HG03520 (cell line): ENCODE measurements around the gene METTL22.

ENCODE experiments used
- ATAC-seq: cut with Tn5 transposase; IDR thresholded peaks from one replicate; pipeline ENCODE4 v1.9.1; 2021; ENCODE audit warnings: mild to moderate bottlenecking, moderate library complexity; ENCODE audit not compliant: unreplicated experiment

Gene METTL22

DNA sequence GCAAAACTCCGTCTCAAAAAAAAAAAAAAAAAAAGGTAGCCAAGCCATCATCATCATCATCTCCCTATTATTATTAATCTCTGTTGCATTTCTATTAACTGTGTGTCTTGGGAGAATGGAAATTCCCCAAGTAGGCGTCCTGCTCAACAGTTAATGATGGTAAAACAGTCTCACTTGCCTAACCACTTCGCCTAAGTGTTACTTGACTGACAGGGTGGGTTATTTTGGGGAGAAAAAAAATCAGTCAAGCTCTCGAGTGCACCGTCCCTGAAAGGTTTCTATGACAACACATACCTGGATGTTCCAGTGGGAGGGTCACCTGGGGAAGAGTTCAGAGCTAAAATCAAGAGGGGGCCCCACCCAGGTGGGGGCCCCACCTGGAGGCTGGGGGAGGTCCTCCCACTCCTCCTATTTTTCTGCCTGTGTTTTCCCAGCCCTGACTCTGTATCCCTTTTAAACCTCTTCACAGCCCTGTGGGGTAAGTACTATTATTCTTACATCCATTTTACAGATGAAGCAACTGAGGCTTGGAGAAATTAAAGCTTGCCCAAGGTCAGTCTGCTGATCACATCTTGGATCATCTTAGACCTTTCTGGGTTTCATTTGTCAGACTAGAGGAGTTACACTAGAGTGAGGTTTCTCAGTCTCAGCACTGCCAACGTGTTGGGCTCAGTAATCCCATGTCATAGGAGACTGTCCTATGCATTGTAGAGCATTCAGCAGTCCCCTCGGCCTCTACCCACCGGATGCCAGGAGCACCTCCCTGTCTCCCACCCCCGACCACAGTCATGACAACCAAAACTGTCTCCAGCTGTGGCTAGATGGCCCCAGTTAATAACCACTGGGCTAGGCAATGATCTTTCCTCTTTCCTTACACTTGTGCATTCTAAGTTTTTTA lies 41.9 kb downstream of the METTL22 start:
- ATAC-seq: no peak

DNA sequence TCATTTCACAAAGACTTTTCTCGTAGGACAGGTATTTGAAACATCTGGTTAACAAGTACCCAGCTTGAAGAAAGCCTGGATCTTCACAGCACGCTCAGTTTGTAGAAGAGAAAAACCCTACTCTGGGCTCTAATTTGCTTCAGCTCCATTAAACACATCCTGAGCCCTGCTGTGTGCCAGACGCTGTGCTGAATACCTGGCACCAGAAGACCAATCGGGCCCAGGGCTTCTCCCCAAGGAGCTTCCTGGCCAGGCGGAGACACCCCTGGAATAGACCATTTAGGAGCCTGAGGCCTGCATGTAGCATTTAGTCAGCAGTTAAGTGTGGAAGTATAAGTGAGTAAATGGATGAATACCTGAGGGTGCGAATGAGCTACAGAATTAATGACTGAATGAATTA lies 44.0 kb downstream of the METTL22 start:
- ATAC-seq: no peak

DNA sequence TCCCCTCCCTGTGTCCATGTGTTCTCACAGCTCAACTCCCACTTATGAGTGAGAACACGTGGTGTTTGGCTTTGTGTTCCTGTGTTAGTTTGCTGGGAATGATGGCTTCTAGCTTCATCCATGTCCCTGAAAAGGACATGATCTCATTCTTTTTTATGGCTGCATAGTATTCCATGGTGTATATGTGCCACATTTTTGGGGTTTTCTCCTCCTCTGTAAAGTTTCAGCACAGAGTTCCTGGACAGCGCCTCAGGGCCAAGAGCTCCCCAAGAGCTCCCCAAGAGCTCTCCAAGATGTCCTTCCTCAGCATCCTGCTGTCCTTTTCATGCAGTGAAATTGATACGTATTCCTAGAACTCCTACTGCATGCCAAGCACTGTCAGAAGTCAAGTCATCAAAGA lies 46.0 kb downstream of the METTL22 start:
- ATAC-seq: no peak

DNA sequence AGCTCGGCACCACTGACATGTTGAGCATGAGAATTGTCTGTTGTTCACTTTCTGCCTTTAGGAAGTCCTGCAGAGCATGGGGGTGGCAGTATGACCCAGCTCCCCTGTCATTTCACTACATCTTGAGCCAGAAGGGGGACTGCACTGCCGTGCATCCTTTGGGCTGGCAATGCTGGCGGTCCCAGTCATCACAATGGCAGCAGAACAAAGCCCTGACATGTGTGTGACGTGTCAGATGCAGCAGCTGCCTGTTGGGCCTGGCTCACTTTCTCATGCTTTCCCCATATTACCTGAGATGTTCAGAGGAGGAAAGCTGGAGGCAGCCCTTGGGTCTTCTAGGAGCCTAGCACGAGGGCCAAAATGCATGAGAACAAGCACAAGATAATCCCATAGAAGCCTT lies 46.6 kb downstream of the METTL22 start:
- ATAC-seq: no peak

DNA sequence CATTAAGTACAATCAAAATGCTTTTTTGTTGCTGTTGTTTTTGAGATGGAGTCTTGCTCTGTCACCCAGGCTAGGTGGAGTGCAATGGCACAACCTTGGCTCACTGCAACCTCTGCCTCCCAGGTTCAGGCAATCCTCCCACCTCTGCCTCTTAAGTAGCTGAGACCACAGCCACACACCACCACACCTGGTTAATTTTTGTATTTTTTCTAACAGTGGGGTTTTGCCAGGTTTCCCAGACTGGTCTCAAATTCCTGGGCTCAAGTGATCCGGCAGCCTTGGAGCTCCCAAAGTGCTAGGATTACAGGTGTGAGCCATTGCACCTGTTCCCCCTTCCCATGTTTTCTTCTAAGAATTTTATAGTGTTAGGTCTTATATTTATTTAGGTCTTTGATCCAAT lies 48.0 kb downstream of the METTL22 start:
- no peak for ATAC-seq

DNA sequence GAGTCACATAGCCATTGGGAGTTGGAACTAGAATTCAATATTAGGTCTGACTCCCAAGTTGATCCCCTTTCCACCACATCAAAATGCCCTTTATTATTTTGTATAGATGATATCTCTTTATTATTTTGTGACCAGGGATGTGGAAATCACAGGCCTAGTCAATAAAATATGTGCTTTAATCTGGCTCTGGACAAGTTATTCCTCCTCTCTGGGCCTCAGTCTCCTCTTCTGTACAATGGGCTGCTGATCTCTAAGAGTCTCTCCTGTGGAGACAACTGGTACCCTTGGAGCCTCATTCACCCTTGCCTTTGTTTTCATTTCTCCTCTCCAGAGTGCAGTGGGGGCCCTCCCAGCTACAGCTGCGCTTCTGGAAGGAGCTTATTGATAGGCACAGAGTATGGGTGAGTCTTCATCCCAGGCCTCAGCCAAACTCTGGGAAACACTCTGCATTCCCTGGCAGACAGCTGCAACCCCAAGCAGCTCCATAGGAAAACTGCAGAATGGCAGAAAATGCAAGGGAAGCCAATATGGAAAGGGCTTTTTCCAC lies 48.6 kb downstream of the METTL22 start:
- ATAC-seq: no peak

DNA sequence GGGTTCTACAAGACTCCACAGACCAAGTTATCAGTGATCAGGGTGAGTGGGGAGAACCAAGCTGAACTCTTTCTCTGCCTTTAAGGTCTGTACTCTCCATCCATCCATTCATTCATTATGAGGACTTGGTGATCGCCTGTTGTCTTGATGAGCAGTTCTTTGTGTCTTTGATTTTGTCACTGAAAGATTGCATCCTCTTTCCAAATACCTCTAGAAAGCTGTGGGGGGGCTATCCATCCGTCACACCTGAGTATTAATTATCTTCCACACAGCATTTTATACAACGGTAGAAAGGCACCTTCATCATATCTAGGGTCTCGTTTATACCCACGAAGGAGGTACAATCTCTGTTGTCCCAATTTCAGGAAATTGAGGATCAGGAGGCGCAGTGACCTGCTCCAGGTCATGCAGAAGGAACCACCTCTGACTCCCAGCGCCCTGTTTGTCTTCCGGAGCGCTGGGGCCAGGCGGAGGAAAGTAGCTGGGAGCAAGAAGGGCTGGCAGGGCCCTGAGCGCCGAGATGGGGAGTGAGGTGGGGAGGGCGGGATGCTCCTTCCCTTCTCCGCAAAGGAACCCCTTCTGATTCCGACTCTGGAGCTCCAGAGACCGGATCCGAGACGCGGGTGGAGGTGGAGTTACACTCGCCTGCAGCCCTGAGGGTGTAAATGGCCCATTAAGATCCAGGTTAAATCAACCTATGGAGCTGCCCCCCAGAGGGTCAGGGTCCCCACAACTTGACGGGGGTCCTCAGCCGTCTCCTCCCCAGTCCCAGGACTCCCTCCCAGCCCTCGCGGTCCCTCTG lies 52.3 kb downstream of the METTL22 start:
- ATAC-seq: peak; percentile 18

DNA sequence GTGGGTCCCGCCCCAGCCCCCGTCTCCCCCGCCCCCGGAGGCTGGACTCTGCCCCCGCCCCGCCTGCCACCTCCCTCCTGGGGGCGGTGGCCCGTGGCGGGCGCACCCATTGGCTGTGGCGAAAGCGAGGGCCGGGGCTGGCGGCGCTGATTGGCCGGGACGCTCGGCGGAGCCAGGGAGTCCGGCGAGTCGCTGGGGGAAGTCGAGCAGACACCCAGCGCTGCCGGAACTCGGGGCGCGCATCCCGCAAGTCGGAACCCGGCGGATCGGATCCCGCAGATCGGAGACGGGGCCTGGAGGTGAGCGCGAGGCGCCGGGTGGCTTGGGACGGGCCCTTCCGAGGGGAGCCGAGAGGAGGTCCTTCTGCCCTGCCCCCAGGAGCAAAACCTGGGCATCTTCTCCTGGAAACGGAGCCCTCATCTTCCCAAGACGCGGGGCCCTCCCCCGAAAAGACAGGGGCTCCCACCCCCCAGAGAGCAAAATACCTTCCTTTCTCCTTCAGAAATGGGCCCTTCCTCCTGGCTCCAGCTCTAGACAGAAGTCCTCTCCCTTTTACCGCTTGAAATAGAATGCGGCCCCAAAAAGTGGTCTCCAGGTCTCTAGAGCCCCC lies 53.0 kb downstream of the METTL22 start, which contains the start of gene ABAT:
ABAT (plus strand) TSS at position 205 of the 610 bp plus-strand sequence. CDS start 61,123 bp downstream, outside the sequence.
- ATAC-seq: peak; percentile 100

DNA sequence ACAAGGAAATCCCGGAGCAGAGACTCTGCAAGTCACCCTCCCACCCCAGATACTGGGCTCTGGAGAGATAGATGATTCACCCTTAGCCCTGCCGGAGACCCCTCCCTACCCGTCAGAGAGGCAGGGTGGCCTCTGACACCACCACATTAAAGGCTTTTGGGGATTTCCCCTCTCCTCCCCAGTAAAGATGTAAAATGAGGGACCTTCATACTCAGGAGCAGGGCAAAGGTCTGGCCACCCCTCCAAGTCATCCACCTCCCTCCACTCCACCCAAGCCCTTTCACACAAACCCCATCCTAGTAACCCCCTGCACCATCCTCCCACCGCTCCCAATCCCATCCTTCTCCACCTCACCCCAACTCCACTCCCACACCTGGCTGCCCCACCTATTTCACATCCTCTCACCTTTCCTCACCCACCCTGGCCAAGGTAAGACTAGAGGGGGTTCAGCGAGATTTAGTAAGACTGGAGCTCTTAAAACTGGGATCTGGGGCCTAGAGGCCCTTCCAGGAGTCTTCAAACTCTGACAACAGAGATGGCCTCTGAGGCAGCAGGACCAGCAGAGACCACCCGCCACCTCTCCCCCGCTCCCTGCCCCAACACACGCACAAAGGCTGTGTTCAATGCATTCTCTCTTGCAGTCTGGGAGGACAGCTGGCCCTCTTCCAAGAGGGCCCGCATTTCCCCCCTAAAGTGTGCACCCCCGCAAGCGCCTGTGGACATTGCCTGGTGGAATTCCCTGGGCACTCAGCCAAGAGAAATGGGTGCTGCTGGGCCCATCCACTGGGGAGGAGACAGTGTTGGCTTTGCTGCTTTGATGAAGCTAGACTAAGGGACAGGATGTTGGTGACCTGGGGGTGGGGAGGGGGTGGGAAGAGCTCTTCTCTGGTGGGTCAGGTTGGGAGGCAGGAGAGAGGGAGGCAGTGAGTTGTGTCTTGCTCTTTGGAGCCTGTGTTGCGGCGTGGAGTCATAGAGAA lies 54.0 kb downstream of the METTL22 start:
- ATAC-seq: no peak

DNA sequence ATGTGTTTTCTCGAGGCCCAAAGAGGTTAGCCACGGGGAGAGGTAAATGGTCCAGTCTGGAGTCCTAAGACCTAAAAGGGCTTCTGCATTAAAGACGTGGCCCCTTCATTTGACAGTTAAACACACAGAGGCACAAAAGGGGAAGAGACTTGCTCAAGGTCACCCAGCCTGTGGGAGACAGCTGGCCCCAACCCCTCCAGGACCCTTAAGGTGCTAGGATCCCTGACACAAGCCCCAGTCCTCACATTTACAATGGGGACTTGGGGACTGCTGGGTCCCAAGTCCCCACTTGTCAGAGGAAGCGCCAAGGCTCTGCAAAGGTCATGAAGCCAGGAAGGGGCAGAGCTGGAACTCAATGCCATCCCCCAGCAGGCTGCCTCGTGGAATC lies 54.7 kb downstream of the METTL22 start:
- no peak for ATAC-seq

DNA sequence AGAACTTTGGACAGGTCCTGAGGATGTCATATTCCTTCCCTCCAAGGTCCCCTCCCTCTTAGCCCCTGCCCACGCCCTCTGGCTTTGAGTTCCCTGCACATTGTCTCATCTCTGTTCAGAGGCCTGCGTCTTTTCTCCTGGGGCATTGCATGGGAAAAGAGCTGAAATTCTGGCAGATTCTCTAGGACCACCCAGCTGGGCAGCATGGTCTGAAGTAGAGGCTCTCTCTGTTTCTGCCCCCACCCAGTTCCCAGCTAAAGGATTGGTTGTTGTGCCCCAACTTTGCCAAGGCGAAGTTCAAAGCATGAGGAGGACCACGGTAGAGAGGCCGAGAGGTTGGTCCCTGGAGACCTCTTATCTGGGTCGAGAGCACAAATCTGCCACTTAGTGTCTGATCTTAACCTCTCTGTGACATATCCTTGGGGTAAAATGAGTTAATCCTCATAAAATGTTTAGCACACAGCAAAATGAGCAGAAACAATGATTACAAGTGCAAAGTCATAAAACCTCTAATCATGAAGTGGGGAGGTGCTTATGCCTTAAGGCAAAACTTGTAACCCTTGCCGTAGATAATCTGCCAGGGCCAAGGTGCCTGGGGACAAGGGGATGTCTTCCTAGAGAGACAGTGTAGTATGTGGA lies 55.4 kb downstream of the METTL22 start:
- ATAC-seq: no peak

DNA sequence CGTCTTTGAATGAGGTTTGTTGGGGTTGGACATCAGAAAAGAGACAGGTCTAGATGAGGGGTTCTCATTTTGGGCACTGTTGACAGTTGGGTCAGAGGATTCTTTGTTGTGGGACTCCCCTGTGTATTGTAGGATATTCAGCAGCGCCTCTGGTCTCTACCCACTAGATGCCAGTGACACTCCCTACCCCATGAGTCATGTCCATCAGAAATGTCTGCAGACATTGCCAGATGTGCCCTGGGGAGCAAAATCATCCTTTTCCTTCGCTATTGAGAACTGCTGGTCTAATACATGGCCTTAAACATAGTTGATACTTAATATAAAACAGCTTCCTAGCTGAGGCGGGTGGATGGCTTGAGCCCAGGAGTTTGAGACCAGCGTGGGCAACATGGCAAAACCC lies 56.0 kb downstream of the METTL22 start:
- no peak for ATAC-seq

DNA sequence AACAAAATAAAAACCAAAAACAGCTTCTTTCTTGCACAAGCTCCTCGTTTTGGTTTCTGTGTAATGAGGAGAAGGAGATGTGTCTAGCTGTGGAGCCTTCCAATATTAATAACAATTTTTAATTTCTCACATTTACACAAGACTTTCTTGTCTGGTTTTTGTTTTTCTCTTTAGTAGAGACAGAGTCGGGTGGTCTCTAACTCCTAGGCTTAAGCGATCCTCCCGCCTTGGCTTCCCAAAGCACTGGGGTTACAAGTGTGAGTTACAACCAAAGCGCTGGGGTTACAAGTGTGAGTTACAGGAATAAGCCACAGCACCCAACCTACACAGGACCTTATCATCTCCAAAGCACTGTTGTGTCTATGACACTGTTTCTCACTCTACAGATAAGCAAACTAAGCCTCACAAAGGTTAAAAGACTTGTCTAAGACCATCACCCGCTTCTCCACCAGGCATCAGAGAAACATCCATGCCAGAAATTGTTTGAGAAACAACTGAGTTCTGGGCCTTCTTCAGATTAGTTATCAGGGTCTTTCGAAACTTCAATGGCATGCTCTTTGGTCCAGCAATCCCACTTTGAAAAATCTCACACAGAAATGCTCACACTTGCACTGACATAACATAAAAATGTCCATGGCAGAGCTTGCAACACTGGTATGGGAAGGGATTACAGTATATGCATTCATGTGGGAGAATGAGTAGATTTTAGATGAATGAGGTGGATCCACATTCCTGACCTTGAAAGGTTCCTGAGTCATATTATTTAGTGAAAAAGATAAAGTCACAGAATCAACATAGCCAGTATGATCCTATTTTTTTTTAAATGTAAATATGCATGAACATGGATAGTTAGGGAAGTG lies 56.8 kb downstream of the METTL22 start:
- no peak for ATAC-seq

DNA sequence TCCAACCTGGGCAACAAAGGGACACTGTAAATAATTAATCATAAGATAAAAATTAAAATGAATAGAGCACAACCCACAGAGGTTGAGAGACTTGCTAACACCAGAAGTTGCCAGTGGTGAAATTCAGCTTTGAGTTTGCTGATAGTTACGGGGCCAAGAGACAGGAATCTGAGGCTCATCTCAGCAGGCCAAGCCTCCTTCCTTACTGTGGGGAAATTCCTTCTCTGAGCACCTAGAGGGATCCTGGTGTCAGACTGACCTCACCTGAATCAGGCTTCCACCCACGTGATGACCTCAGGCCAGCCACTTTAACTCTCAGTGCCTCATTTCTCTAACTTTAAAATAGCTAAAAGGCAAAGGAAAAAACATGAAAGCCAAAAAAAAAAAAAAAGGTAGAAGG lies 57.7 kb downstream of the METTL22 start:
- no peak for ATAC-seq

DNA sequence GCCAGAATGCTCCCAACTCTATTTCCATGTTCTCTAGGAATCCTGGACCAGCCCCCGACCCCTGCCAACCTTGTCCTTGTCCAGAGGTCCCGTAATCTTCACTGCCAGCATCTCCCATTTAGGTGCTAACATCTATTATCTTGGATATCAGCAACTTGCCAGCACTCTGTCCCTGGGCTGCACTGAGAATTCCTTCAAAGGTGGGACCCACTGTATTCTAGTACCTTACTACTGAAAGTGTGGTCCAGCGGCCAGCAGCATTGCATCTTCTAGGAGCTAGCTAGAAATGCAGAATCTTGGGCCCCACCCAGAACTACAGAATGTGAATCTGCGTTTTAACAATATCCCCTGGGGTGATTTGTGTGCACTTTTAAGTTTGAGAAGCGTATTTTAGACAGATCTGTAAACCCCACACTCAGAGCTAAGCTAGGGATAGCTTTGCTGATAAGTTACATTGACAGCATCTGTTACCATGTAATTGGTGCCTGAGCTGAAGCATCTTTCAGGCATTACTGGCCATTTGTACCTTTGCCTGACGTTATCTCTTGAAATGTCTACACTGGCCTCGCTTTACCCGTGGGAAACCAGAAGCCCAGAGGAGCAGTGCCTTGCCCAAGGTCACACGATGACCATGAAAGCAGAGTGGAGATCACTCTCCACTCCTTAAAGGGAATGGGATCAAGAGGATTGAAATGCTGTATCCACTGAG lies 61.2 kb downstream of the METTL22 start:
- no peak for ATAC-seq

DNA sequence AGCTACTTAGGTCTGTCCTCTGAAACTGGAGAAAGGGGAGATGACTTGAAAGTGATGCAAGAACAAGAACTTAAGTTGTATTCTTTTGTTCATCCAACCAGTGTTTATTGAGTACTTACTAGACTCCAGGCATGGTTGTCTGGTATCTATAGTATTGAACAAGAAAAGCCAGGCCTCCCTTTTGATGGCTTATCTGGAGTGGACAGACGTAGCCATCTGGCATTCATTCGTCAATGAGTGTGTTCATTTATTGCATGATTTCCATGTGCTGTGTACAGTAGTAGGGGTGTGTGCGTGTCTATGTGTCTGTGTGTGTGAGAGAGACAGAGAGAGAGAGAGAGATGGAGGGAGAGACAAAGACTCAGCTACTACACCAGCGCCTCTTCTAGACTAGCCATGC lies 62.1 kb downstream of the METTL22 start:
- no peak for ATAC-seq

DNA sequence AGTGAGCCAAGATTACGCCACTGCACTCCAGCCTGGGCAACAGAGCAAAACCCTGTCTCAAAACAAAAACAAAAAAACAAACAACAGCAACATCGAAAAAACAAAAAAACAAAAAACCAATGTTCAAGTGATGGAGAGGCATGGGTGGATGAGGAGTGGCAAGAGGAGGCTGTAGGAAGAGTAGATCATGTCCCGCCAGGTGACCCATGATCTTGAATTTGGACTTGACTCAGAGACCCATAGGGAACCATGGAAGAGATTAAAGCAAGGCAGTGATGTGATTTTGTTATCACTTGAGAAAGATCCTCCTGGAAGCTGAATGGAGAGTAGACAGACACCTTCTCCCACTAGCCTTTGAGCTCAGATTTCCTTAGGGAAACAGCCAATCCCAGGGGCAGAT lies 64.1 kb downstream of the METTL22 start:
- ATAC-seq: no peak

DNA sequence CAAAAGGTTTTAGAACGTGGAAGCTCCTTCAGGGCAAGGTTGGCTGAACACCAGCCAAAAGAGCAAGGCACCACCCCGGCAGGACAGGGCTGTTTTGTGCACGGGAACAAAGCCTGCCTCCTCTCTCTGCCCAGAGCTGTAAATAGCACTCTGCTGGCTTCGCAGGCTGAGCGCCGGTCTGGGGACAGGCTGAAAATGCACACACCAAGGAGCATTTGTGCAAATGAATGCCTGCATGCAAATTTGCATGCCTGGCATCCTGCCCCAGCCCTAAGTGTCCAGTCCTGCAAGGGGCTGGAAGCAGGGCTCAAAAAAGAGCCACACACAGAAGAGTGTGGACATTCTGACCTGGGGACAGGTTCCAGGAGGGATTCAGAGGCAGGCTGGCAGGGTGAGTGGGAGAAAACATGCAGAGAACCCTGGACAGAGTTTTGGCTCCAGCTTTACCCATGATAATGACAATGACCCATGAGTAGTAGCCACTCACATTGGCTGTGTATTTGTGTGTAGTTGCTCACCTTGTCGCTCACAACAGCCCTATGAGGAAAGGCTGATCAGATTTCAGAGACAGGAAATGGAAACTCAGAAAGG lies 64.6 kb downstream of the METTL22 start:
- ATAC-seq: no peak
